Colonic mucosa (tissue), 4 donors: ENCODE measurements around the gene C1QBP. TPM values are rescaled to one million over a fixed set of nuclear protein-coding genes. Genes with fewer than 3 reads are reported as not detected.

ENCODE experiments used
- DNase-seq: peaks from one replicate; pipeline ENCODE4 v3.0.0-alpha.2; 2020
- H3K27ac ChIP-seq: fragments of 200-600 bp; one replicate; pipeline ENCODE4 v1.8.0; 2021
- H3K27me3 ChIP-seq: fragments of 200-600 bp; one replicate; pipeline ENCODE4 v1.8.0; 2021
- H3K36me3 ChIP-seq: fragments of 200-600 bp; one replicate; pipeline ENCODE4 v1.8.0; 2021
- H3K4me1 ChIP-seq: fragments of 200-600 bp; one replicate; pipeline ENCODE4 v1.8.0; 2021; ENCODE audit warnings: mild to moderate bottlenecking
- H3K4me3 ChIP-seq: fragments of 200-600 bp; one replicate; pipeline ENCODE4 v1.8.0; 2021
- H3K9ac ChIP-seq, 2 donors: one replicate each; pipeline ENCODE4 v1.7.0; 2013; ENCODE audit warnings: control low read depth in 2 of 2, low read depth in 2 of 2, low read length in 2 of 2
- H3K9me3 ChIP-seq: fragments of 200-600 bp; one replicate; pipeline ENCODE4 v1.8.0; 2021
- CTCF ChIP-seq: fragments of 200-600 bp; IDR thresholded peaks from one replicate; pipeline ENCODE4 v1.8.0; 2022; ENCODE audit warnings: antibody characterized with exemption, mild to moderate bottlenecking
- intact Hi-C: fragments of 100-400 bp; cut with DNase I; formaldehyde crosslinking; loops from one replicate; pipeline ENCODE4 v1.14.1; 2022
- total RNA-seq, 2 donors: library from RNA; stranded (reverse); fragmentation: NEBNext Ultra II Directional in 1 of 2; extraction: Animal tissue kit (Norgen Biotek cat#: 25700) in 1 of 2; gene quantifications; one replicate each; pipeline ENCODE4 v1.2.1, GENCODE V29; 2021
- donor health status: healthy.
- donor health status: DM: no; HTN: no; CAD: no.
- donor health status: DM: no; HTN: no; CAD: no.

C1QBP gene
- total RNA-seq, 2 donors from 2014 or later = 126 to 349 TPM

GRCh38 chr17:5410594-5411272 lies 28.2 kb downstream of the C1QBP start:
- H3K4me1 ChIP-seq = peaks cover 7% of the 10 kb centered on the region
- H3K27me3 ChIP-seq = no peaks in the 10 kb centered on the region
- intact Hi-C loops = no loop called here
- peaks cover 26% of the 10 kb centered on the region for H3K36me3 ChIP-seq
- H3K4me3 ChIP-seq = no peak overlapping the region
- no peak for TF ChIP-seq CTCF
- no peak for DNase-seq
- H3K27ac ChIP-seq = no peak overlapping the region
- H3K9me3 ChIP-seq = no peaks in the 10 kb centered on the region
- no peak overlapping the region for H3K9ac ChIP-seq

- no peak for TF ChIP-seq CTCF
- Histone ChIP-seq H3K4me3 (no peak overlapping the region), H3K36me3 (peaks cover 22% of the 10 kb centered on the region), H3K9me3 (no peaks in the 10 kb centered on the region), H3K27me3 (no peaks in the 10 kb centered on the region), H3K4me1 (no peaks in the 10 kb centered on the region), H3K9ac (no peak overlapping the region), H3K27ac (no peak overlapping the region)
- no peak for DNase-seq
- intact Hi-C loops = no loop called here
Measured at GRCh38 chr17:5408186-5408585, 30.8 kb downstream of the C1QBP start.

- H3K27me3 ChIP-seq = no peaks in the 10 kb centered on the region
- no peaks in the 10 kb centered on the region for H3K9me3 ChIP-seq
- H3K4me1 ChIP-seq = no peaks in the 10 kb centered on the region
- H3K27ac ChIP-seq = no peak overlapping the region
- H3K36me3 ChIP-seq = peaks cover 19% of the 10 kb centered on the region
- no peak overlapping the region for H3K4me3 ChIP-seq
- intact Hi-C loops = no loop called here
- DNase-seq = no peak
- H3K9ac ChIP-seq = no peak overlapping the region
- no peak for TF ChIP-seq CTCF
Measured at GRCh38 chr17:5405400-5405799, 33.6 kb downstream of the C1QBP start.

GRCh38 chr17:5399767-5400166 lies 39.2 kb downstream of the C1QBP start:
- no peak for TF ChIP-seq CTCF
- H3K4me3 ChIP-seq = no peak overlapping the region
- no peaks in the 10 kb centered on the region for H3K27me3 ChIP-seq
- H3K36me3 ChIP-seq = no peaks in the 10 kb centered on the region
- no peak overlapping the region for H3K9ac ChIP-seq
- no peaks in the 10 kb centered on the region for H3K4me1 ChIP-seq
- H3K9me3 ChIP-seq = no peaks in the 10 kb centered on the region
- intact Hi-C loops = no loop called here
- H3K27ac ChIP-seq = no peak overlapping the region
- DNase-seq = no peak

- H3K9ac ChIP-seq = no peak overlapping the region
- DNase-seq = no peak
- no peaks in the 10 kb centered on the region for H3K9me3 ChIP-seq
- intact Hi-C loops = no loop called here
- H3K36me3 ChIP-seq = peaks cover 8% of the 10 kb centered on the region
- no peak overlapping the region for H3K4me3 ChIP-seq
- no peak overlapping the region for H3K27ac ChIP-seq
- H3K4me1 ChIP-seq = no peaks in the 10 kb centered on the region
- H3K27me3 ChIP-seq = no peaks in the 10 kb centered on the region
- no peak for TF ChIP-seq CTCF
Measured at GRCh38 chr17:5396612-5397011, 42.3 kb downstream of the C1QBP start.
